ENCODE data around the gene LRMDA.

The LRMDA gene

DNA sequence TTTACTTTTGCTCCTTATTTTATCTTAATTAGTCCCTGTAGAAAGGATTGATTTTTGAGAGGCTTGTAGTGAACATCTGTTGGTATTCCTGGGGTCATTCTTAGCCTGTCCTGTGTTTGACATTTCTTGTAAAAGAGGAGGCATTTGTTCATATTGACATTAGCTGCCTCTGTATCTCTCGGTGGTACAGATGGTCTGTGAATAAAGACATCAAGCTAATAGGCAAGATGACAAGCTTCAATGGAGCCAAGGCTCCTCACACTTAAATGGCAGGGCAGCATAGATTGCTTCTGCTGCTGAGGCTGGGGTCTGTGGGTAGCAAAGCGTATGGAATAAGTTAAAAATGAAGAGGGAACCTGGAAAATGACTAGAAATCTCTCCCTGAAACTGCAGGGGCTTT is 687.6 kb downstream of the LRMDA start:
- no peaks in the 10 kb centered on the region for H3K4me1 Mint-ChIP-seq (ENCODE audit: low read depth in 2 of 2)
- no peak for ATAC-seq (replicated peaks)

DNA sequence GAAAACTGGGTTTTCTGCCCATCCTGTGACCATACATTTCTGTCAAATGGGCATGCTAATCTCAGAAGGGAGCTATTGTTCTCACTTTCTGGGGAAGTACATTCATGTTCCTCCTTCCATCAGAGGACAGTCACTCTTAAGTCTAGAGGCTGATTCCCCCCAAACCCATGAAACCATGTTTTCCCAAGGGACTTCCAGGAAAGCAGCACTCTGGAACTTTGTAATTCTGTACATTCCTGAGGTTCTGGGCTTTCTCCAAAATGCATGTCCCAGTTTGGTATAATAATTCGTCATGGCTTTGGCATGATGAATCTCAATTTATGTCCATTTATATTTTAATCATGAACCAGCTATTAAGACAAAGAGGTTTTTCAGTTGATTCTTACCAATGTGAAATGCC is 688.1 kb downstream of the LRMDA start:
- ATAC-seq (replicated peaks) (no peak), DNase-seq (no peak)
- no peaks in the 10 kb centered on the region for H3K36me3 Mint-ChIP-seq (ENCODE audit: insufficient read depth)
- H3K4me3 Mint-ChIP-seq = no peak overlapping the region
- H3K4me1 Mint-ChIP-seq (ENCODE audit: low read depth in 2 of 2) = no peaks in the 10 kb centered on the region
- peaks cover 0 to 9% of the 10 kb centered on the region in 2 donors for H3K27me3 Mint-ChIP-seq
- H3K9me3 Mint-ChIP-seq = peaks cover 1 to 6% of the 10 kb centered on the region in 2 donors
- no peak overlapping the region for H3K27ac Mint-ChIP-seq

More for the DNA sequence above, 687.6 kb downstream of the LRMDA start:
- H3K27me3 Mint-ChIP-seq = peaks cover 0 to 9% of the 10 kb centered on the region in 2 donors
- peaks cover 1 to 6% of the 10 kb centered on the region in 2 donors for H3K9me3 Mint-ChIP-seq
- H3K36me3 Mint-ChIP-seq (ENCODE audit: insufficient read depth) = no peaks in the 10 kb centered on the region
- no peak for DNase-seq
- H3K27ac Mint-ChIP-seq = no peak overlapping the region
- H3K4me3 Mint-ChIP-seq = no peak overlapping the region

GRCh38 chr10:76122056-76122455 is 690.6 kb downstream of the LRMDA start:
- H3K9me3 Mint-ChIP-seq = no peaks in the 10 kb centered on the region
- no peak for ATAC-seq (replicated peaks)

GRCh38 chr10:76124280-76124679 is 692.9 kb downstream of the LRMDA start:
- H3K36me3 Mint-ChIP-seq (ENCODE audit: insufficient read depth) = no peaks in the 10 kb centered on the region
- no peaks in the 10 kb centered on the region for H3K4me1 Mint-ChIP-seq (ENCODE audit: low read depth in 2 of 2)
- H3K4me3 Mint-ChIP-seq = no peak overlapping the region
- DNase-seq = no peak
- H3K27me3 Mint-ChIP-seq = no peaks in the 10 kb centered on the region
- ATAC-seq (replicated peaks) = no peak
- peaks cover 0 to 3% of the 10 kb centered on the region in 2 donors for H3K9me3 Mint-ChIP-seq
- no peak overlapping the region for H3K27ac Mint-ChIP-seq

More at GRCh38 chr10:76122056-76122455, 690.6 kb downstream of the LRMDA start:
- H3K27me3 Mint-ChIP-seq = no peaks in the 10 kb centered on the region
- no peak overlapping the region for H3K27ac Mint-ChIP-seq
- no peaks in the 10 kb centered on the region for H3K4me1 Mint-ChIP-seq (ENCODE audit: low read depth in 2 of 2)
- H3K36me3 Mint-ChIP-seq (ENCODE audit: insufficient read depth) = no peaks in the 10 kb centered on the region
- H3K4me3 Mint-ChIP-seq = no peak overlapping the region
- DNase-seq = no peak

DNA sequence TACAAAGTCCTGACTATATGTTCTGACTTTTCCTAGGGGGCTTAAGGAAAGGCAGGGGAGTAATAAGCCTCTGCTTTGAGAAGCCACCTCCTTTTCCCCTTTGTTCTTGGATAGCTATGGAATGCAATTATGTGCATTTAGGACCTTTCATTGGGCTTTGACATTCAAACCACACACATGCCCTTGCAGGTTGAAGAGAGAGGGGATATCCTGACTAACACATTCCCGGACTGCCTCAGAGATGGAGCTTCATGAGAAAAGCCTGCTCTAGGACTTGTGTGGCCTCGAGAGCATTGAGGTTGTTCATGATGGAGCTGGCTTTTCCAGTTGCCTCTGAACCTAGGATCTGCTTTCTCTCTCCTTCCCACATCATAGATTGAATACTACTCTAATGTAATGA is 694.5 kb downstream of the LRMDA start:
- Mint-ChIP-seq H3K27ac (no peak overlapping the region), H3K4me1 (ENCODE audit: low read depth in 2 of 2) (no peaks in the 10 kb centered on the region), H3K36me3 (ENCODE audit: insufficient read depth) (no peaks in the 10 kb centered on the region), H3K9me3 (peaks cover 0 to 5% of the 10 kb centered on the region in 2 donors), H3K4me3 (no peak overlapping the region), H3K27me3 (no peaks in the 10 kb centered on the region)
- no peak for DNase-seq
- ATAC-seq (replicated peaks) = no peak

DNA sequence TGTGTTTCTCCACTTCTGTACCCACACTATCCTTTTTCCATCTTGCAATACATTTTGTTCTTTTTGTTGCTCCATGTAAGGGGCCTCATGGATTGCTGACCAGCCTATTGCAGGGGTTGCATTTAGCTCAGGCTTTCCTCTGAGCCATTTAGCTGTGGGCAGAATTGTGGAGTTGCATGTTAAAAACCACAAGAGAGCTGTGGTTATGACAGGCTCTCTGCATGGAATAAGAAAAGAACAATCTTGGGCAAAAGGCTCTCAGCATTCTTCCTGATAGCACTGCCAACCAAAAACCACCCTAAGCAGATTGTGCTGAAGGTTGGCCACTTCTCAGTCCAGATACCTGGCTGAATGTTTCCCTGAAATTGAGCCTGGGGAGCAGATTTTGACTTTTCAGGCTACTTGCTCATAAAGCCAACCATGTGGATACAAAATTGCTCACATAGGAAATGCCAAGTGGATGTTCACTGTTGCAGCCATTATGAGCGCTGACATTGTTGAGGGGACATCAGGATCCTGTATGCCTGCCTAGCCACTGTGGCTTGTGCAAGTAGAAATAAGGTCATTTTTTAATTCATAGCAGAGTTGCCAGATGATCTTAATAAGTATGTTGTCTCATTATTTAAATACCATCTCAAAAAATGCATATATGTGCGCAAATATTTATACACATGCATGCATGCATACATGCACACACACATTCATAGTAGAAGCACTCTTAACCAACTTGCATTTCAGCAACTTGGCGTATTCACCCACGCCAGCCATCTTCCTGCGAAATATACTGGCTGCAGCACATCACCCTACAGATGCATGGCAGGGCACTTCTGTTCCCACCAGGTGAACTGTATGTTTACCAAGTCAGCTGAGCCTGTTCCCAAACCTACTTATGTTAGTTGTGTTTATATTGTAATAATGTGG is 695.4 kb downstream of the LRMDA start:
- H3K27me3 Mint-ChIP-seq = no peaks in the 10 kb centered on the region
- no peak overlapping the region for H3K4me3 Mint-ChIP-seq
- ATAC-seq (replicated peaks) (no peak), DNase-seq (no peak)
- no peak overlapping the region for H3K27ac Mint-ChIP-seq
- H3K9me3 Mint-ChIP-seq = peaks cover 0 to 7% of the 10 kb centered on the region in 2 donors
- H3K4me1 Mint-ChIP-seq (ENCODE audit: low read depth in 2 of 2) = no peaks in the 10 kb centered on the region
- no peaks in the 10 kb centered on the region for H3K36me3 Mint-ChIP-seq (ENCODE audit: insufficient read depth)

- Mint-ChIP-seq H3K27me3 (no peaks in the 10 kb centered on the region), H3K27ac (no peak overlapping the region), H3K9me3 (peaks cover 0 to 10% of the 10 kb centered on the region in 2 donors), H3K36me3 (ENCODE audit: insufficient read depth) (no peaks in the 10 kb centered on the region), H3K4me1 (ENCODE audit: low read depth in 2 of 2) (no peaks in the 10 kb centered on the region), H3K4me3 (no peak overlapping the region)
- ATAC-seq (replicated peaks) (no peak), DNase-seq (no peak)
Measured at GRCh38 chr10:76127984-76128589, 696.7 kb downstream of the LRMDA start.

- Mint-ChIP-seq H3K9me3 (peaks cover 0 to 10% of the 10 kb centered on the region in 2 donors), H3K4me1 (ENCODE audit: low read depth in 2 of 2) (no peaks in the 10 kb centered on the region), H3K27ac (no peak overlapping the region), H3K27me3 (no peaks in the 10 kb centered on the region), H3K36me3 (ENCODE audit: insufficient read depth) (no peaks in the 10 kb centered on the region), H3K4me3 (no peak overlapping the region)
- DNase-seq = no peak
- ATAC-seq (replicated peaks) = no peak
Measured at GRCh38 chr10:76129213-76129612, 697.8 kb downstream of the LRMDA start.

DNA sequence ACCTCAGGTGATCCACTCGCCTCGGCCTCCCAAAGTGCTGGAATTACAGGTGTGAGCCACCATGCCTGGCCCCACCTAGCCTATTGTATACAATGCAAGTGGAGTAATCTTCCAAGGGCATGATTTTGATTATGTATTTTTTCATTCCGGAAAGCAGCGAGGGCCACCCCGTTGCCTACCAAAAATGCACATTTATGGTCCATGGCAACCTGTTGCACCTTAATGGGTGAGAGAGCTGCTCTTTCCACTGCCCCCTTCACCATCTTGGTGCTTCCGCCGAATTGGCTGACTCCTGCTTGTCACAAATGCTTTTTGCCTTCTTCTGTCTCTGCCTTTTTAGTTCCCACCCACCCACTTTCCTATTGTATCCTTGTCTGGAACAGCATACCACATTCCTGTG is 699.5 kb downstream of the LRMDA start:
- peaks cover 0 to 10% of the 10 kb centered on the region in 2 donors for H3K9me3 Mint-ChIP-seq
- H3K4me3 Mint-ChIP-seq = no peak overlapping the region
- no peaks in the 10 kb centered on the region for H3K4me1 Mint-ChIP-seq (ENCODE audit: low read depth in 2 of 2)
- H3K27me3 Mint-ChIP-seq = no peaks in the 10 kb centered on the region
- H3K36me3 Mint-ChIP-seq (ENCODE audit: insufficient read depth) = no peaks in the 10 kb centered on the region
- DNase-seq (no peak), ATAC-seq (replicated peaks) (no peak)
- no peak overlapping the region for H3K27ac Mint-ChIP-seq

DNA sequence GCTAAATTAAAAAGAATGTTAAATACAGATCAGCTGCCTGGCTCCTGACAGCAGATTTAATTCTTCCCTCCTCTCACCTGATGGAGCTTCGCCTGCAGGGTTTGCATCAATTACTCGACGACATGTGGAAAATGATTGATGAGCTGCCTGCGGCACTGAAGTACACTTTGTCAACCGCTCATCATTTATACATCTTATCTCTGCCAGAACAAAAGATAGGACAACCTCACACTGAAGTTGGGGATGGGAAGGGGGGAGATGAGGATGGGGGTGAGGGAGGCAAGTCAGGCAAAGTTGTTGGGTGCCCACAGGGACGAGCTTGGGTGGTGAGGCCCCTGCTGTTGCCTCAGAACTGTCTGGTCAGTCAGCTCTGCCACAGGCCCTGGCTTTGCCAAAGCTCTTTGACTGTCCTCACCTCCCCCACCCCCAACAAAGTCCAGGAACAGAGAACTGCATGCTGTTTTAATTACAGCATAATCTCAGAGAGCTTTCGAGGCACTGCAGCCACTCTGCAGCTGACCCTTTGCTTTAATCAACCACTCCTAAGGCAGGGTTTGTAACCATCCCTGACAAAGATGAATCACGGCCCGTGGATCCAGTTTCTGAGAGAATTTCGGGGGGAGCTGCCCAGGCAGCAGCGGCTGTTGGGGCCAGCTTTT is 702.3 kb downstream of the LRMDA start:
- Mint-ChIP-seq H3K27ac (no peak overlapping the region), H3K36me3 (ENCODE audit: insufficient read depth) (no peaks in the 10 kb centered on the region), H3K9me3 (peaks cover 0 to 6% of the 10 kb centered on the region in 2 donors), H3K27me3 (no peaks in the 10 kb centered on the region), H3K4me1 (ENCODE audit: low read depth in 2 of 2) (no peaks in the 10 kb centered on the region), H3K4me3 (no peak overlapping the region)
- ATAC-seq (replicated peaks) = no peak
- DNase-seq = no peak

GRCh38 chr10:76136961-76137360 is 705.5 kb downstream of the LRMDA start:
- no peak for DNase-seq
- Mint-ChIP-seq H3K27me3 (no peaks in the 10 kb centered on the region), H3K36me3 (ENCODE audit: insufficient read depth) (peaks cover 4% of the 10 kb centered on the region), H3K9me3 (peaks cover 5 to 7% of the 10 kb centered on the region in 2 donors), H3K27ac (no peak overlapping the region), H3K4me3 (no peak overlapping the region), H3K4me1 (ENCODE audit: low read depth in 2 of 2) (no peaks in the 10 kb centered on the region)
- no peak for ATAC-seq (replicated peaks)

- no peaks in the 10 kb centered on the region for H3K4me1 Mint-ChIP-seq (ENCODE audit: low read depth in 2 of 2)
- peaks cover 3 to 7% of the 10 kb centered on the region in 2 donors for H3K9me3 Mint-ChIP-seq
- H3K27me3 Mint-ChIP-seq = no peaks in the 10 kb centered on the region
- ATAC-seq (replicated peaks) (no peak), DNase-seq (no peak)
- no peak overlapping the region for H3K4me3 Mint-ChIP-seq
- peaks cover 4% of the 10 kb centered on the region for H3K36me3 Mint-ChIP-seq (ENCODE audit: insufficient read depth)
- no peak overlapping the region for H3K27ac Mint-ChIP-seq
Measured at GRCh38 chr10:76138286-76138685, 706.9 kb downstream of the LRMDA start.

DNA sequence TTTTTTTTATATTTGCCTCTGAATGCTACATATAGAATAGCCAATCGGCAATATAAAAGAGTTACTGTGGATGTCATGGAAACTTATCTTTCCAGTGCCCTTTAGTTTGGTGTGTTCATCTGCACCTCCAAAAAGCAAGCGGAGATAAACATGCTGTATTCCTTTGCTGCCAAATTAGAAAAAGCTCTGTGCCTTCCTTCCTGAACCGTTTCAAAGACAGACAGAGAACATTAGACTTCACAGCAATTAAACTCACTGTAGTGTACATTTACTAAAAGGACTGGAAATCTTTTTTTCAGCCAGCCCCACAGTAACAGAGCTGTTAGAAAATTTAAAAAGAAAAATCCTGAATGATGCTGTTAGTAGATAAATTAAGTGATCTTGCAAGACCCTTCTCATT is 707.5 kb downstream of the LRMDA start:
- Mint-ChIP-seq H3K27me3 (no peaks in the 10 kb centered on the region), H3K9me3 (peaks cover 3 to 7% of the 10 kb centered on the region in 2 donors), H3K27ac (no peak overlapping the region), H3K36me3 (ENCODE audit: insufficient read depth) (peaks cover 4% of the 10 kb centered on the region), H3K4me3 (no peak overlapping the region), H3K4me1 (ENCODE audit: low read depth in 2 of 2) (no peaks in the 10 kb centered on the region)
- DNase-seq (no peak), ATAC-seq (replicated peaks) (no peak)
